Liver (tissue), 3 donors: Measurements from ENCODE around the gene RPH3AL.

Experiments used
- CTCF ChIP-seq: fragments of 150-350 bp; IDR thresholded peaks from 2 replicates; pipeline ENCODE4 v1.5.1; 2017; ENCODE audit warnings: improper control_type of control experiment, low read depth, low read length; ENCODE audit not compliant: missing input control
- RAD21 ChIP-seq, 2 donors: IDR thresholded peaks; 2 replicates each; pipeline ENCODE4 v1.6.1; 2016; ENCODE audit warnings: antibody characterized with exemption in 2 of 2, mild to moderate bottlenecking in 2 of 2
- SP1 ChIP-seq: IDR thresholded peaks from 2 replicates; pipeline ENCODE4 v1.6.1; 2018; ENCODE audit warnings: antibody characterized with exemption, mild to moderate bottlenecking
- donor health status: healthy.
- donor health status: healthy.

GRCh38 chr17:199191-199604 is 153.4 kb downstream of the RPH3AL start:
- no peak for TF ChIP-seq CTCF
- TF ChIP-seq RAD21 (IDR thresholded peaks at IDR 0.05): no peak
- TF ChIP-seq SP1: no peak
